Measurements from ENCODE around the gene C19orf53.

C19orf53 gene

GRCh38 chr19:13827656-13828055, 53.4 kb downstream of the C19orf53 start:
- DNase-seq = no peak

Measured in GDM1 (cell line).